ENCODE results near the gene PRIMA1. TPM values are rescaled to one million over a fixed set of nuclear protein-coding genes. Genes with fewer than 3 reads are reported as not detected.

The PRIMA1 gene
- total RNA-seq, 1 donor from 2014 or later, result not detected

DNA sequence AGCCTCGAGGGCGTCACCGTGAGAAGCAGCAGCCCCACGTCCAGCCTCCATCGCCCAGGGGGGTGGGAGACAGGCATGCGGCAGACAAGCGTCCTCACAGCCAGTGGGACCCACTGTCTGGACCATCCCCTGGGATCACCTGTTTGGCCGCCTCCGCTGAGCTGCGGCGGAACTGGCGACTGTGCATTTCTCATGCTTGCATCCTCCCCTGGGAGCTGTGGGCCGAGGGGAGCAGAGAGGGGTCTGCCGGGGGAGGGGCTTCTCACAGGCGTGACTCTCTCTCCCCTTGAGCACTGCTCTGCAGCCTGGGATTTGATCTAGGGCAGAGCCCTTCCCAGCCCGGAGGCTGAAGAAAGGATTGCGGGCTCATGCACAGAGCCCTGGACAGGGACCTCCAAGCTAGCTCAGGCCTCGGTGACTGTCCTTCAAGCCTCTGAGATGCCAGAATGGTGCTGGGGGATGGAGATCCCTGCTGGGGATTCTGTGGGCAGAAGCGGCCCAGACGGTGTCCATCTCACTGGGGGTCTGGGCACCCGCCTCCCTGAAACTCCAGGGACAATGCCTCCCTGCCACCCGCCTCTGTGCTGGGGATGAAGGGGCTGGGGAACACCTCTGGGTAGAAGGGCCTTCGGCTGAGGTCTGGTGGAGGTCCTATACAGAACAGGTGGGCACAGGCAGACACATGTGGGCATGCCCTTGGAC, 61.1 kb downstream of the PRIMA1 start:
- DNase-seq (no peak), ATAC-seq (ENCODE audit: low read depth) (no peak)
- H3K4me3 Mint-ChIP-seq, result no peak overlapping the region
- ChIA-PET POLR2A (no interaction called here), CTCF (no interaction called here)
- peaks cover 3% of the 10 kb centered on the region for H3K9me3 Mint-ChIP-seq
- TF ChIP-seq CTCF (IDR thresholded peaks at IDR 0.05), result no peak
- intact Hi-C loops (cut with micrococcal nuclease), result no loop called here
- no peaks in the 10 kb centered on the region for H3K4me1 Mint-ChIP-seq
- no peaks in the 10 kb centered on the region for H3K27me3 Mint-ChIP-seq
- H3K27ac Mint-ChIP-seq, result no peak overlapping the region
- no peaks in the 10 kb centered on the region for H3K36me3 Mint-ChIP-seq (ENCODE audit: low read depth)

DNA sequence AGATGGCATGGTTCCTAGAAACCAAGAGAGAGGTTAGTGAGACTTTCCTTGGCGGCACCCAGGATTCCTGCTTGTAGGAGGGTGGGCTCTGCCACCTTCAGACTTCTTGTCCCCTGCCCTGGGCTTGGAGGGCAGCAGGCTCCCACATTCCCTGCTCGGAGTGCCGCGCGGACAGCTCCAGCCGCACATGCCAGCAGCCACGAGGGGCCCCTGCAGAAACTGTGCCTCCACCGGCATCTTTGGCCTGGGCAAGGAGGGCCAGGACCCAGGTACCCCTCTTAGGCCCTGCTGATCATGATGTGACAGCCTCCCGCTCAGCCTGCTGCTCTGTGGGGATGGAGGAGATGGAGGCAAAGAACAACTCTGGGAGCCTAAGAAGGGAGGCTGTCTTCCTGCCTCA, 62.3 kb downstream of the PRIMA1 start:
- ChIA-PET POLR2A (no interaction called here), CTCF (no interaction called here)
- ATAC-seq (ENCODE audit: low read depth) (no peak), DNase-seq (no peak)
- Mint-ChIP-seq H3K27ac (no peak overlapping the region), H3K9me3 (peaks cover 3% of the 10 kb centered on the region), H3K27me3 (no peaks in the 10 kb centered on the region), H3K4me1 (no peaks in the 10 kb centered on the region), H3K36me3 (ENCODE audit: low read depth) (no peaks in the 10 kb centered on the region), H3K4me3 (no peak overlapping the region)
- intact Hi-C loops (cut with micrococcal nuclease), result no loop called here
- no peak for TF ChIP-seq CTCF (IDR thresholded peaks at IDR 0.05)

DNA sequence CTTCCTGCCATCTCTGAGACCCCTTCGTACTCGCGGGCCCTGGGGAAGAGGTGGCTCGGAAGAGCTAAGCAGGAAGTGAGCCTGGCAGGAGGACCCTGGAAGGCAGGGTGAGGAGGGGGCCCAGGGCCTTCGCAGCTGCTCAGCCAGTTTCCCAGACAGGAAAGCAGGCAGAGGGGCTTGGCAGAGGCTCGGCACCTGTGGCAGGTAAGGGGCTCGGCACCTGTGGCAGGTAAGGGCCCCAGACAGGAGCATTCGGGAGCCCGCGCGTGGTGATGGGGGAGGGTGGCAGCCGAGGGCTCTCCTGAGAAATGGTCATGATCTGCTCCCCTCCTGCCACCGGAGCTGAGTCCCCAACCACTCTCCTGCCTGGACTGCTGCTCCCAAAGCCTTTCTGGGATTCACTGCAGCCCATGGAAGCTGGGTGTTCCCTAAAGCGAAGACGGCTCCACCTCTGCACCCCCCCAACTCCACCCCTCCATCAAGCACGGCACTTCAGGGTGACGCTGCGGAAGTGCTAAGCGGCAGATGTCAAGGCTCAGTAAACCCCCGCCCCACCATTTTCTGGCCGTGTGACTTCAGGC, 63.2 kb downstream of the PRIMA1 start:
- no peaks in the 10 kb centered on the region for H3K36me3 Mint-ChIP-seq (ENCODE audit: low read depth)
- DNase-seq (no peak), ATAC-seq (ENCODE audit: low read depth) (no peak)
- H3K27ac Mint-ChIP-seq, result no peak overlapping the region
- peaks cover 3% of the 10 kb centered on the region for H3K9me3 Mint-ChIP-seq
- CTCF ChIA-PET, result no interaction called here
- no peak for TF ChIP-seq CTCF (IDR thresholded peaks at IDR 0.05)
- H3K4me3 Mint-ChIP-seq, result no peak overlapping the region
- POLR2A ChIA-PET, result no interaction called here
- no peaks in the 10 kb centered on the region for H3K27me3 Mint-ChIP-seq
- H3K4me1 Mint-ChIP-seq, result no peaks in the 10 kb centered on the region
- intact Hi-C loops (cut with micrococcal nuclease), result no loop called here

- TF ChIP-seq CTCF (IDR thresholded peaks at IDR 0.05), result no peak
- no peaks in the 10 kb centered on the region for H3K36me3 Mint-ChIP-seq (ENCODE audit: low read depth)
- no peaks in the 10 kb centered on the region for H3K27me3 Mint-ChIP-seq
- CTCF ChIA-PET, result no interaction called here
- H3K4me1 Mint-ChIP-seq, result no peaks in the 10 kb centered on the region
- POLR2A ChIA-PET, result no interaction called here
- no peak for ATAC-seq (ENCODE audit: low read depth)
- H3K9me3 Mint-ChIP-seq, result peaks cover 3% of the 10 kb centered on the region
- no peak for DNase-seq
- intact Hi-C loops (cut with micrococcal nuclease), result no loop called here
- H3K27ac Mint-ChIP-seq, result no peak overlapping the region
- no peak overlapping the region for H3K4me3 Mint-ChIP-seq
These were observed 65.3 kb downstream of the PRIMA1 start for GRCh38 chr14:93723001-93723400.

GRCh38 chr14:93720981-93721483, 67.3 kb downstream of the PRIMA1 start:
- Mint-ChIP-seq H3K27ac (no peak overlapping the region), H3K27me3 (no peaks in the 10 kb centered on the region), H3K4me1 (no peaks in the 10 kb centered on the region), H3K4me3 (no peak overlapping the region), H3K9me3 (peaks cover 3% of the 10 kb centered on the region), H3K36me3 (ENCODE audit: low read depth) (no peaks in the 10 kb centered on the region)
- ChIA-PET CTCF (no interaction called here), POLR2A (no interaction called here)
- intact Hi-C loops (cut with micrococcal nuclease), result no loop called here
- ATAC-seq (ENCODE audit: low read depth), result no peak
- TF ChIP-seq CTCF (IDR thresholded peaks at IDR 0.05), result no peak
- DNase-seq, result no peak
